ENCODE data around the gene FAHD2B. TPM values are rescaled to one million over a fixed set of nuclear protein-coding genes. Genes with fewer than 3 reads are reported as not detected.
"Not testable (repeated sequence)": the region's sequence is repeated elsewhere in the genome, so short reads cannot be mapped to it uniquely, and the experiment has no call there.

FAHD2B gene
- total RNA-seq, 1 experiment from 2014 or later, result 25.3 TPM

- H3K27ac ChIP-seq (ENCODE audit: low read depth, low read length); H3K79me2 ChIP-seq (ENCODE audit: insufficient read depth, low read length); H3K9ac ChIP-seq (ENCODE audit: low read length); H3K4me2 ChIP-seq (ENCODE audit: low read length); H3K4me1 ChIP-seq (ENCODE audit: control insufficient read depth in 1 of 2, insufficient read depth in 2 of 2, low read length in 2 of 2); H4K20me1 ChIP-seq (ENCODE audit: insufficient read depth); intact Hi-C loops (cut with micrococcal nuclease); H3K9me2 ChIP-seq (ENCODE audit: insufficient read depth); H3K36me3 ChIP-seq (ENCODE audit: control insufficient read depth in 1 of 2, insufficient read depth in 2 of 2, low read length in 2 of 2); POLR2A ChIA-PET; H3K4me3 ChIP-seq (replicated peaks in 1 of 2; ENCODE audit: low read depth in 1 of 2, low read length in 2 of 2); CTCF ChIA-PET; BruUV-seq (replicated peaks); H2AFZ ChIP-seq (ENCODE audit: low read depth, low read length, poor library complexity, severe bottlenecking); ATAC-seq; H3K9me3 ChIP-seq (ENCODE audit: control insufficient read depth in 1 of 2, insufficient read depth in 1 of 2, low read depth in 1 of 2, low read length in 2 of 2); H3K27me3 ChIP-seq (ENCODE audit: insufficient read depth, low read length); RAD21 ChIA-PET (ENCODE audit: low non-redundant PET in 1 of 2, low total read pairs in 2 of 2, uncharacterized antibody in 2 of 2, unreplicated experiment in 2 of 2); DNase-seq (ENCODE audit: low read depth, low spot score): not testable (repeated sequence)
These were observed 48.7 kb downstream of the FAHD2B start for GRCh38 chr2:97045895-97046499.

Other genes with a start within 250 kb of the FAHD2B start
- 24.2 TPM for gene ANKRD39, start 236.9 kb downstream of the FAHD2B start, total RNA-seq (2021; ENCODE audit: unreplicated experiment)
- gene SEMA4C, start 224.8 kb downstream of the FAHD2B start, total RNA-seq (2021; ENCODE audit: unreplicated experiment), result 25.4 TPM
- gene FAM178B, start 108.3 kb downstream of the FAHD2B start, total RNA-seq (2021; ENCODE audit: unreplicated experiment), result not detected
- 16.5 TPM for gene ANKRD36, start 18.3 kb upstream of the FAHD2B start, total RNA-seq (2021; ENCODE audit: unreplicated experiment)